Activated T-cell treated with anti-CD3 and anti-CD28 coated beads, Interleukin-2, amount 50 U/mL, for 4 hours (primary cell): ENCODE measurements around the gene ELAC2. TPM values are rescaled to one million over a fixed set of nuclear protein-coding genes. Genes with fewer than 3 reads are reported as not detected.

Experiments used
- ATAC-seq, 2 donors: fragments of 200-7000 bp; cut with Tn5 transposase; one replicate each; pipeline ENCODE4 v1.10.0; 2021
- DNase-seq: peaks from one replicate; pipeline ENCODE4 v3.0.0-alpha.2; 2020
- H3K27me3 Mint-ChIP-seq: one replicate; pipeline ENCODE4 v1.8.0; 2021; ENCODE audit warnings: low read depth, mixed read lengths
- H3K36me3 Mint-ChIP-seq: one replicate; pipeline ENCODE4 v1.8.0; 2022; ENCODE audit warnings: mixed read lengths; ENCODE audit not compliant: insufficient read depth
- H3K4me1 Mint-ChIP-seq: one replicate; pipeline ENCODE4 v1.8.0; 2021; ENCODE audit warnings: low read depth, mixed read lengths
- H3K4me3 Mint-ChIP-seq: one replicate; pipeline ENCODE4 v1.8.0; 2021; ENCODE audit warnings: mild to moderate bottlenecking, moderate library complexity, mixed read lengths
- H3K9me3 Mint-ChIP-seq: one replicate; pipeline ENCODE4 v1.8.0; 2021; ENCODE audit warnings: mixed read lengths
- total RNA-seq, 3 donors: library from RNA; stranded (reverse); gene quantifications; one replicate each; pipeline ENCODE4 v1.2.1, GENCODE V29; 2021

Gene ELAC2
- total RNA-seq, 3 donors from 2014 or later: 116 to 125 (median 118) TPM

DNA sequence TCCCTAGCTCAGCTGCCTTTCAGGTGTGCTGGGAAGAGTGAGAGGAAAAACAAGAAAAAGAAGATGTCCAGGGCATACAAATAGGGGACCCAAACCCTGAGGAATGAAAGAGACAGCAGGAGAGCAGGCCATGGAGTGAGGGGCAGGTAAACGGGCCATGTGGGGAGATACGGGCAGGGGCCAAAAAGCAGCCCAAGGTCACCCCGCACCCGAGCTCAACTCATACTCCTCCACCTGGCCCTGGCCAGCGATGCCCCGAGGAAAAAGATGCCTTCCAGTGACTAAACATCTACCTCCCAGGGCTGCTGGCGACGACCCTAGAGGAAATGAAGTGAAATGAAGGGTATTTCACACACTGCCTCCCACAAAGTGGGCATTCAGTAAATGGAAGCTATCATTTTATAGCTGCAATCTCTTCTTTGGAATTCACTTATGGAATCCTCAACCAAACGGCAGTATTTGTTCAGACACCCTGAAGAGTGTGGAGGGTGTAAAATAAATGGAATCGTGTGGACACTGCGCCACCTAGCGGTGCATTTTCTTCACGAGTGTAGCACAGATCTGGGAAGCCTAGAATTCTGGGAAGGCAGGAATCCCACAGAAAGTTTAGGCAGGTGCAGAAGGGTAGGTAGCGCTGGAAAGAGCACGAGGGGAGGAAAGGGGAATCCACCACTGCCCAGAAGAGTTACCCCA is 14.9 kb downstream of the ELAC2 start:
- Mint-ChIP-seq H3K9me3 (no peaks in the 10 kb centered on the region), H3K4me1 (peaks cover 4% of the 10 kb centered on the region), H3K27me3 (no peaks in the 10 kb centered on the region), H3K36me3 (peaks cover 26% of the 10 kb centered on the region), H3K4me3 (no peak overlapping the region)
- DNase-seq: peak; percentile 42
- ATAC-seq: peak; percentile 62 to 64

DNA sequence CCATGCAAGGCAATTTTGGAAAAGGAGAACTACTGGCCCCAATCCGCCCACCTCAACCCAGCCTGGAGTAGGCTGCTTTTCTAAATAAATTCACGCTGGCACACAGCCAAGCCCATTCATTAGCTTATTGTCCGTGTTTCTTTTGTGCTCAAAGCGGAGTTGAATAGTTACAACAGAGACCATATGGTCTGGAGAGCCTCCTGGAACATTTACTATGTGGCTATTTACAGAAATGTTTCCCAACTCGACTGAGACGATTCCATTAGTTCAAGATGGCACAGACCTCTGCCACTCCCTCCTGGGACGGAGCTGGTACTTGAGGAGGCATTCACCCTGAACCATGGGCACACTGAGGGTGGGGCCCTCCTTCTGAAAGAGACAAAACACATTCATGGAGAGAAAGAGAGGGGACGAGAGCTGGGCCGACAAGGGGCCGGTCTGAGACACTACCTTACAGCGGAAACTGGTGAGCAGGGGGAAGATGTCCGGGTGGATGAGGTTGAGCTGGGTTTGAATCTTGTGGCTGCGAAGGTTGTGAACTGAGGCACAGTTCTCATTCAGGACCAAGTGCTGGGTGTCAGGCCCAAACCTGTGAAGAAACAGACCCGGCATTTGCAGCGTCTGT is 15.7 kb downstream of the ELAC2 start:
- peaks cover 34% of the 10 kb centered on the region for H3K36me3 Mint-ChIP-seq
- H3K4me3 Mint-ChIP-seq: no peak overlapping the region
- ATAC-seq (no peak), DNase-seq (no peak)
- H3K27me3 Mint-ChIP-seq: no peaks in the 10 kb centered on the region
- H3K4me1 Mint-ChIP-seq: peaks cover 4% of the 10 kb centered on the region
- H3K9me3 Mint-ChIP-seq: no peaks in the 10 kb centered on the region

DNA sequence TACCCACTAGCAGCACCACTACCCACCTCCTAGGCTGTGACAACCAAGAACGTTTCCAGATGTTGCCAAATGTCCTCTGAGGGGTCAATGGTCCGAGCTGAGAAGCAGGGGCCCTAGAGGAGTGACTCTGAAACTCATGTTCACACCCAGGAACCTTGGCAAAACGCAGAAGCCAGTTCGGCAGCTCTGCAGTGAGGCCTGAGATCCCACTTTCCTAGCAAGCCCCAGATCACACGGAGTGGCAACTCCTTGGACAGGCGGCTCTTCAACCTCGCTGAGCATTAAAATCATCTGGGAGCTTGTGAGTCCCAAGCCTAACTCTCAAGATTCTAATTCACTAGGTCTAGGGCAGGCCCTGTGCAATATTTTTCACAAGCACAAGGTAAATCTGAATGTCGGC is 17.3 kb downstream of the ELAC2 start:
- Mint-ChIP-seq H3K4me3 (no peak overlapping the region), H3K27me3 (no peaks in the 10 kb centered on the region), H3K36me3 (peaks cover 38% of the 10 kb centered on the region), H3K9me3 (no peaks in the 10 kb centered on the region), H3K4me1 (peaks cover 4% of the 10 kb centered on the region)
- ATAC-seq (no peak), DNase-seq (no peak)

DNA sequence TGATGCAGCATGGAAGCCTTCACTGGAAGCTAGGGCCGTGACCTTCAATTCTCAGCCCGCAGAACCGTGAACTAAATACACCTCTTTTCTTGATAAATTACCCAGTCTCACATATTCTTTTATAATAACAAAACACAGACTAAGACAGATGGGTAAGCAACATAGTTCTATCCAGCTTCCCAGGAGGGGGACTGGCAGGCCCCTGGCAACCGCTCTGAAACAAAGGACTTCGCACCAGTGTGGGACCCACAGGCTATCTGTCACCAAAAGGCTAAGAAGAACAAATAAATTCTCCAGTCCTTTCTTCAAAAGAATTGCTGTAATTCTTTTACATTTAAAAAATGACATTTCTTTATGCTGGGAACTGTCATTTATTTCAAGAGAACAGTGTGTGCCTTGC is 19.0 kb downstream of the ELAC2 start:
- ATAC-seq: no peak
- Mint-ChIP-seq H3K9me3 (no peaks in the 10 kb centered on the region), H3K4me1 (peaks cover 1% of the 10 kb centered on the region), H3K36me3 (peaks cover 32% of the 10 kb centered on the region), H3K4me3 (no peak overlapping the region), H3K27me3 (no peaks in the 10 kb centered on the region)
- no peak for DNase-seq

DNA sequence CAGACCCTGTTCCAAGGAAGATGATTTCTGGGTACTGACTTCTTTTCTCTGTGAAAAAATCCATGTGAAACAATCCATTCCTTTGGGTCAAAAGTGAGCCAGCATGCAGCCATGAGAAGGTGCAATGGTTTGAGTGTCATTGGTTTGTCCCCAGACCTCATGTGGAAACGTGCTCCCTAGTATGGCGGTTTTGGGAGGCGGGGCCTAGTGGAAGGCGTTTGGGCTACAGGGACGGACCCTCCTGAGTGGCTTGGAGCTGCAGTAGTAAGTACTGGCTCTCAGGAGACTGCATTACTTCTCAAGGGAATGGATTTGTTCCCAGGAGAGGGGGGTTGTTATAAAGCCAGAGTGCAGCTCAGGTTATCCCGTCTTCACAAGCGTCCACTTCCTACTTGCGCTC is 19.4 kb downstream of the ELAC2 start:
- Mint-ChIP-seq H3K27me3 (no peaks in the 10 kb centered on the region), H3K36me3 (peaks cover 34% of the 10 kb centered on the region), H3K9me3 (no peaks in the 10 kb centered on the region), H3K4me3 (no peak overlapping the region), H3K4me1 (no peaks in the 10 kb centered on the region)
- DNase-seq (no peak), ATAC-seq (no peak)

DNA sequence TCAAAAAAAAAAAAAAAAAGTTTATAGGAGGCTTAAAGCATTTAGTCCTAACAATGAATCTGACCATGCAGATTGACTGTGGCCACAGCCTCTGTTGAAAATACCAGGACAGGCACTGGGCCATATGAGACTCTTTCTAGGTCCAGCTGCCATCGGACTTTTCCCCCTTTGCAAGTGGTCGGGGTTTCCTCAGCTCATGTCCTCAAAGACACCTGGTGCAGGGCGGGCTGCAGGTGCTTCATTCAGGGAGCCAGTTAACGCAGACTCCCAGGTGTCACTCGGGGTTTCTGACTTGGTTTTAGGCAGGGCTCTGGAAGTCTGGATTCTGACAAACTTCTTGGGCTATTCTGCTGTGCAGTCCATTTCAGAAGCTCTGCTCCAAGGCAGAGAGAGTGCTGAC is 20.9 kb downstream of the ELAC2 start:
- Mint-ChIP-seq H3K36me3 (peaks cover 35% of the 10 kb centered on the region), H3K27me3 (no peaks in the 10 kb centered on the region), H3K4me3 (no peak overlapping the region), H3K4me1 (no peaks in the 10 kb centered on the region), H3K9me3 (no peaks in the 10 kb centered on the region)
- ATAC-seq (no peak), DNase-seq (no peak)

DNA sequence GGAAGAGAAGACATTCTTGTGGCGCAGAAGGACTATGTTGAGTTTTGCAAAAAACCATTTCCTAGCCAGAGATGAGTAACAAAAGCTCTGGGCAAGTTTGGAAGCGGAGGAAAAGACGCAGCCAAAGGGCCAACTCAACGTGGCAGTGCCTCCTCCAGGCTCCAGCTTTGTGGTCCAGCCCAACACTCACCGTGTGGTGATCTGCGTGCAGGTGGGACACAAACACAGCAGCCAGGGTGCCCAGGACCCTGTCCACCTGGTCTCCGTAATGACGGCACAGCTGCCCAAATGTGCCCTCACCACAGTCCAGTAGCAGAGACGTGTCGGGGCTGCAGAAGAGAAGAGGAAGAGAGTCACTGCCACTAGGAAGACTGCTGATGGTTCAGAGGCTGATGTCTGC is 21.5 kb downstream of the ELAC2 start:
- Mint-ChIP-seq H3K4me1 (no peaks in the 10 kb centered on the region), H3K4me3 (no peak overlapping the region), H3K27me3 (no peaks in the 10 kb centered on the region), H3K9me3 (no peaks in the 10 kb centered on the region), H3K36me3 (peaks cover 41% of the 10 kb centered on the region)
- DNase-seq (no peak), ATAC-seq (no peak)

DNA sequence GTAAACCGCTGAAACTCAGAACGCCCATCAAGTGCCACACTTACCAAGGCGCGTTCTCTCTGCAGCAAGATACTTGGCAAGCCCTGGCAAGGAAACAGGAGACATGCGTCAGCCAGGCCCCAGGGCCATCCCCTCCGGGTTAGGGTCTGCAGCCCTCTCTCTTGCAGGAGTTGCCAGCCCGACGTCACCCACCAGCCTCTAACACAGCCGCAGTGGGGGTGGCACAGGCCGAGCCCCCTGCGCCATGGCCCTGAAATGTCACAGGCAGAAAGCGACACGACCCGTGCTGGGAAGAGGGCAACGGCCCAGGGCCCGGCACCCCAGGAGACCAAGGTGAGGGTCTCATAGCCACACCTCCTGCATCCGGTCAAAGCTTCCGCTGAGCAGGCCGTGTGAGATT is 21.9 kb downstream of the ELAC2 start:
- peaks cover 43% of the 10 kb centered on the region for H3K36me3 Mint-ChIP-seq

DNA sequence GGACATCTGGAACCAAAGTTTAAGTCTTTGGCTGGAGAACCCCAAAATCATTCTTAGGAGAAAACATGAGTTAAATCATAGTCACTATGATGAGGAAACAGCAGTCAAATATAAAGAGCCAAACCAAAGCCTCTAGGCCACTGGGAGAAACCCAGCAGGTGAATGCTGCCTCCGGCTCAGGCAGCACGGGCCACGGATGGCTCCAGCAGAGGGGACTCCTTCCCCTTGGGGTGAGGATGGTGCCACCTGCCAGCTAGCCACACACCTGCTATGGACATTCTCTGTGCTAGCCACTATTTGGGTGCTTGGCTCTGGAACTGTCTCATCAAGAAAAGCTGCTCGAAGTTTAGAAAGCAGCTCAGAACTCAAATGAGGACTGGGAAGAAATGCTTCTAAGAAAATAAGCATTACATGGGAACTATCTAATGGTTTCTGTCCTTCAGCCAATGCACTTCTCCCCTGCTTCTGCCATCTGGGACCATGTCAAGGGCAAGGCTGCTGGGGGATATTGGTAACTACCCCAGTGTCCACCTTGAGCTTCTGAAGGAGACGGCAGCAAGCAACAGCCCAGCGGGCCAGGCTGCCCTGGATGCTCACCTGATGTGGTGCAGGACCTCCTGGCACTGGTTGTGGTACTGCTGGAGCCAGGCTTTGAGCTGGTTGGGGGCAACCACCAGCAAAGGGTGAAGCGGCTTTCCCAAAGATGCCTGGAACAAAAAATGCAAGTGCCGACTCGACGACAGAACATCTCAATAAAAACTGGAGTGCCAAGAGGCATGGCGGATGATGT is 22.5 kb downstream of the ELAC2 start:
- peaks cover 47% of the 10 kb centered on the region for H3K36me3 Mint-ChIP-seq
- no peaks in the 10 kb centered on the region for H3K27me3 Mint-ChIP-seq
- DNase-seq (no peak), ATAC-seq (no peak)
- H3K4me1 Mint-ChIP-seq: no peaks in the 10 kb centered on the region
- H3K9me3 Mint-ChIP-seq: no peaks in the 10 kb centered on the region
- no peak overlapping the region for H3K4me3 Mint-ChIP-seq

More for the DNA sequence above, 21.9 kb downstream of the ELAC2 start:
- no peak for DNase-seq
- no peak for ATAC-seq
- no peaks in the 10 kb centered on the region for H3K4me1 Mint-ChIP-seq
- no peak overlapping the region for H3K4me3 Mint-ChIP-seq
- H3K9me3 Mint-ChIP-seq: no peaks in the 10 kb centered on the region
- H3K27me3 Mint-ChIP-seq: no peaks in the 10 kb centered on the region

DNA sequence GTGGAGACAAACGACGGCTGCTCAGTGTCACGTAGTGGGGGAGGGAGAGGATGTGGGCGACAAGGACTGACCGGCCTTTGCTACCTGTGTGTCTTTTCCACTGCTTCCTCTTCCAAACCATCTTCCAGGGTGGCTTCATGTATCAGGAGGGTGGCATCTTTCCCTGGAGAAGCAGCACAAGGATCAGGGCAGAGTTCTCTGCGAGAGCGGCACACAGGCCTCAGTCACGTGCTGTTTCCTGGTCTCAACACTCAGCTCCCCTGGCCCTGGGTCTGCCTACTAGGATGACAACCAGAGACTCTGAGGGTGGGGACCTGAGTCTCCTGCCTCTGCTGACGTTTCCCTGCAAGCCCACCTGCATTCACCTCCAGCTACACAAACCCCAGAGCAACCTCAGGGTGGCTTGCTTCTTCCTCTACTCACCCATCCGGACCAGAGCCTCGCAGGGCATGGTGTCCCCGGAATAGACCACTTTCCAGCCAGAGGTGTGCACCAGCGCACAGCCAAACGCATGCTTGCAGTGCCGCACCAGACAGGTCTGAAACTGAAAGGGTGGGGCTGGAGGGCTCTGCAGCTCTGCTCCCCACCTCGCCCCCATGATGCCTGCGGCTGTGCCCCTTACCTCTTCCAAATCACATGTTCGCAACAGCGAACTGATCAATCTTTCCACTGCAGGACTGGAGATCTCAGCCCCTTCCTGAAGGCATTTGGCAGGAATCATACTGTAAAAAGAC is 23.3 kb downstream of the ELAC2 start:
- ATAC-seq: no peak
- Mint-ChIP-seq H3K4me3 (no peak overlapping the region), H3K9me3 (no peaks in the 10 kb centered on the region), H3K36me3 (peaks cover 53% of the 10 kb centered on the region), H3K27me3 (no peaks in the 10 kb centered on the region), H3K4me1 (no peaks in the 10 kb centered on the region)
- no peak for DNase-seq

DNA sequence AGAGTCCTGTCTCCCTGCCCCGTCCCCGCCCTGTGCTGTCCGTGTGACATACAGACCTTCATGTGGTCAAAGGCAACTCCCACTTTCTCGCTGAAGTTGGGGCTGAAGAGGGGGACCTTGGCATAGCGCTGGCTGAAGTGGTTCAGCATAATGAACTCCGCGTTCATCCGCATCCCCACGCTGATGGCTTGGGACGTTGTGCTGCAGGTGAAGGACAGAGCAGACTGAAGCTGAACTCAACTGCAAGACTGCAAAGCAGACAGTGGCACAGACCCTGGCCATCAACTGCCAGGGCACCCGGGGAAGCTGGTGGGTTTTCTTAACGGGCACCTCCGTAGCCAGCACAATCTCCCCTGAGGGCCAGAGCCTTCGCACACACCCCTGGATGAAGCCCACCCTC is 24.2 kb downstream of the ELAC2 start:
- H3K36me3 Mint-ChIP-seq: peaks cover 49% of the 10 kb centered on the region
- no peak overlapping the region for H3K4me3 Mint-ChIP-seq
- H3K27me3 Mint-ChIP-seq: no peaks in the 10 kb centered on the region
- no peak for DNase-seq
- no peak for ATAC-seq
- H3K4me1 Mint-ChIP-seq: no peaks in the 10 kb centered on the region
- no peaks in the 10 kb centered on the region for H3K9me3 Mint-ChIP-seq

DNA sequence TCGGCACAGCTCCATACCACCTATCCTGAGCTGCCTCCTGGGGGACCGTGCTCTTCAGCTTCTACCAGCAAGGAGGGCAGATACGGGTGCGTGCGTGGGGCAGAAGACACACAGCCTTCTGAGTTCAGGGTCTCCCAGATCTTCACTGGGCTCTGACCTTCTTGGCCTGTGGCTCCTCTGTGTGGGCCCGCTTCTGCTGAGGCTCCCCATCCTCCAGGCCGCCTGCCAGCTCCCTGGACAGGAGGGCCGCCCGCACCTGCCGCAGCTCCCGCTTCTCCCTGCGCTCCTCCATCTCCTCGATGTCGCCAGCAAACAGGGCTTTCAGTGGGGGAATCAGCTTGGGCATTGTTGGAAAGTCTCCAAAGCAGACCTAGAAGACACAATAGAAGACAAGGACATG is 25.2 kb downstream of the ELAC2 start:
- Mint-ChIP-seq H3K4me1 (no peaks in the 10 kb centered on the region), H3K9me3 (no peaks in the 10 kb centered on the region), H3K27me3 (no peaks in the 10 kb centered on the region), H3K4me3 (no peak overlapping the region), H3K36me3 (peaks cover 41% of the 10 kb centered on the region)
- DNase-seq (no peak), ATAC-seq (no peak)

DNA sequence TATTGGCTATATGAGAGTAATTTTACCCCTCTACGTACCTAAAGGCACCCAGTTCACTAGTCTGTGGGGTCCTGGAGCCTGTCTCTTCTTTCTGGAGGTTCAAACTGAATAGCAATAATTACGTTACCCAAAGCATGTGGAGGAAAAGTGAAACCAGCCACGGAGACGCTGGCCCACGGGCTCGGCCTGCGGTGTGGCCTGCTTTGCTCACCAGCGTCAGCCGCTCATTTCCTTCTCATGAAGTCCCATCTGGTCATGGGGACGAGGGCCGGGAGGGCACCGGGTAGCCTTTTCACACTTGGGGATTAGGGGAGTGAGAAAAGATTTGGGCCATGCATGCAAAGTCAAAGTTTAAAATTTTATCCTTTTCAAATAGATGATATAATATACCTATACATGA is 26.9 kb downstream of the ELAC2 start:
- Mint-ChIP-seq H3K36me3 (peaks cover 32% of the 10 kb centered on the region), H3K27me3 (no peaks in the 10 kb centered on the region), H3K4me1 (no peaks in the 10 kb centered on the region), H3K9me3 (no peaks in the 10 kb centered on the region), H3K4me3 (no peak overlapping the region)
- DNase-seq (no peak), ATAC-seq (no peak)

DNA sequence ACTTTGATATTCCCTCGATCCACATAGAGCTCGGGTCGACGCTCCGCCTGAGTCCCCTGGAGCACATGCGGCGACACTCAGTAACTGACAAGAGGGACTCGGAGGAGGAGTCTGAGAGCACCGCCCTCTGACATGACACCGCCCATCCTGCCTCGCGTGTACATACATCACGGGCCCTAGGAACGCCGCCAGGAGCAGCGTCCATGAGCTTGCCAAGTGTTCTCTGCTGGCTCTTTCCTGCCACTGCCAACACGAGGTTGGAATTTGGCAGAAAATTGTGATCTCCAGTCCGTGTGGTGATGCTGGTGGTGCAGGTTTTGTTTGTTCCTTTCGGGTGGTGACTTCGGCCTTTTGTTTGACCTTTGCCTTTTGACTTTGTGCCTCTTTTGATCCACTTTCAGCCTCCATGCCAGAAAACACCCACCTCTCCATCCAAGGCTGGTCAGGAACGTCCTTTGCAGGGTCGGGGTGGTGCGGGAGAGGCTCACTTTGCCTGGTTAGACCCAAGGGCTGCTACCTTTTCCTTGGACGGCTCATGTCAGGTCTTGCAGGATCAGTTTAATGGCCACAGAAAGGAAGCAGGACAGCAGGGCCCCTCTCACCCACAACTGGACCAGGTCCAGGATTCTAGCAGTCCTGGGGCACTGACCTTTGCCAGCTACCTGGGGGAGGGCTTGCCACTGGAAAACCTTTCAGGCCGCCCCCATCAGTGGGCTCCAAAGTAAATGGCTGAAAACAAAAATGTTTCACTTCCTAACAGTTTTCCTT is 27.6 kb downstream of the ELAC2 start:
- H3K4me1 Mint-ChIP-seq: no peaks in the 10 kb centered on the region
- no peaks in the 10 kb centered on the region for H3K27me3 Mint-ChIP-seq
- H3K36me3 Mint-ChIP-seq: peaks cover 32% of the 10 kb centered on the region
- ATAC-seq: no peak
- H3K4me3 Mint-ChIP-seq: no peak overlapping the region
- no peaks in the 10 kb centered on the region for H3K9me3 Mint-ChIP-seq
- no peak for DNase-seq
